K562 (cell line): ENCODE results near the gene SMAD7. TPM values are rescaled to one million over a fixed set of nuclear protein-coding genes. Genes with fewer than 3 reads are reported as not detected.

Experiments used
- ADNP ChIP-seq: fragments of 200-800 bp; sonication (Bioruptor generic); IDR thresholded peaks from 2 replicates; pipeline ENCODE4 v1.6.1; 2016; ENCODE audit warnings: missing genetic modification characterization, missing compliant biosample characterization
- ARID1B ChIP-seq: fragments of 450-650 bp; IDR thresholded peaks from 2 replicates; pipeline ENCODE4 v1.6.1; 2016; ENCODE audit warnings: antibody characterized with exemption, mild to moderate bottlenecking, inconsistent platforms
- CREBBP ChIP-seq: IDR thresholded peaks from one replicate; pipeline ENCODE4 v1.6.1; 2012; ENCODE audit warnings: low read depth, mild to moderate bottlenecking, control low read depth, inconsistent platforms, low read length
- FOSL1 ChIP-seq: fragments of 200-800 bp; sonication (Bioruptor generic); conservative IDR thresholded peaks from 2 replicates; pipeline ENCODE4 v1.6.1; 2016; ENCODE audit warnings: missing genetic modification characterization, missing compliant biosample characterization
- FOXA1 ChIP-seq: fragments of 450-650 bp; IDR thresholded peaks from 2 replicates; pipeline ENCODE4 v1.6.1; 2016; ENCODE audit warnings: mild to moderate bottlenecking, borderline replicate concordance
- HNRNPLL ChIP-seq: fragments of 200-400 bp; formaldehyde crosslinking; IDR thresholded peaks from 2 replicates; pipeline ENCODE4 v1.6.1; 2017; ENCODE audit warnings: low read length, low read depth, mild to moderate bottlenecking; ENCODE audit not compliant: poor library complexity, severe bottlenecking
- IRF2 ChIP-seq: sonication (generic); formaldehyde crosslinking; IDR thresholded peaks from 2 replicates; pipeline ENCODE4 v1.8.1; 2022; ENCODE audit warnings: mild to moderate bottlenecking, missing genetic modification reagents
- JUND ChIP-seq, 2 experiments: IDR thresholded peaks; 2 replicates in 1 of 2; 3 replicates in 1 of 2; pipeline ENCODE4 v1.6.1; 2011; ENCODE audit warnings: borderline replicate concordance in 2 of 2, low read depth in 2 of 2, low read length in 2 of 2, improper control_type of control experiment in 1 of 2, missing biosample characterization in 1 of 2, missing genetic modification characterization in 1 of 2, missing genetic modification reagents in 1 of 2
- MAFF ChIP-seq: IDR thresholded peaks from 2 replicates; pipeline ENCODE4 v1.6.1; 2012; ENCODE audit warnings: low read length, improper control_type of control experiment
- MTA1 ChIP-seq: fragments of 450-650 bp; IDR thresholded peaks from 2 replicates; pipeline ENCODE4 v1.6.1; 2017; ENCODE audit warnings: borderline replicate concordance
- PML ChIP-seq: IDR thresholded peaks from 2 replicates; pipeline ENCODE4 v1.6.1; 2012; ENCODE audit warnings: low read length, inconsistent platforms
- RBM17 ChIP-seq: fragments of 200-400 bp; formaldehyde crosslinking; IDR thresholded peaks from 2 replicates; pipeline ENCODE4 v1.6.1; 2017; ENCODE audit warnings: low read depth, mild to moderate bottlenecking, low read length, borderline replicate concordance
- XRCC4 ChIP-seq: IDR thresholded peaks from one replicate; pipeline ENCODE4 v1.6.1; 2011; ENCODE audit not compliant: insufficient read depth, insufficient read length; ENCODE audit errors: extremely low read depth
- ZNF324 ChIP-seq: fragments of 250-450 bp; sonication (Bioruptor Pico); IDR thresholded peaks from 2 replicates; pipeline ENCODE4 v1.4.0; 2020; ENCODE audit warnings: mild to moderate bottlenecking
- ZNF354B ChIP-seq: fragments of 250-450 bp; sonication (Bioruptor Pico); IDR thresholded peaks from 2 replicates; pipeline ENCODE4 v1.4.0; 2020
- polyA plus RNA-seq, 8 experiments: library from polyadenylated mRNA; depleted of rRNA in 4 of 8; stranded (reverse) in 5 of 8; unstranded in 3 of 8; fragments of >200 nt; fragmentation: Nextera tagmentation in 2 of 8; fragmentation: Illumina TruSeq in 1 of 8; extraction: Ambion mirVana in 2 of 8; extraction: Trizol in 1 of 8; gene quantifications; 2 replicates each; pipeline versions ENCODE4 v1.2.1 to v1.2.3, GENCODE V29; 2011 to 2014; ENCODE audit warnings: inconsistent platforms in 1 of 8, missing spikeins in 1 of 8
- total RNA-seq, 7 experiments: library from RNA; depleted of rRNA in 6 of 7; stranded (reverse); fragments of >200 nt in 6 of 7; fragmentation: Illumina TruSeq in 2 of 7; extraction: Trizol in 2 of 7; gene quantifications; 2 replicates each; pipeline versions ENCODE4 v1.2.1 to v1.2.3, GENCODE V29; 2011 to 2021; ENCODE audit warnings: low replicate concordance in 1 of 7
- TF ChIP-seq, protein P1 (sequence below), 2 experiments: fragments of 200-800 bp in 1 of 2; sonication (Bioruptor generic) in 1 of 2; sonication (generic) in 1 of 2; formaldehyde crosslinking in 1 of 2; IDR thresholded peaks in 1 of 2; conservative IDR thresholded peaks in 1 of 2; 2 replicates each; pipeline versions ENCODE4 v1.5.0 to v1.6.1; 2016 to 2020; ENCODE audit warnings: missing compliant biosample characterization in 1 of 2, missing genetic modification characterization in 1 of 2, missing genetic modification reagents in 1 of 2
- TF ChIP-seq, protein P2 (sequence below): fragments of 250-450 bp; sonication (Bioruptor Pico); IDR thresholded peaks from 2 replicates; pipeline ENCODE4 v1.8.0; 2022; ENCODE audit warnings: moderate library complexity, mild to moderate bottlenecking, inconsistent platforms

SMAD7 gene
- total and polyA plus RNA-seq, 9 of the 15 experiments (the other 6 are each of a cell fraction or from before 2014, with no cell fraction given): 0.13 to 3.0 (median 1.6) TPM

DNA sequence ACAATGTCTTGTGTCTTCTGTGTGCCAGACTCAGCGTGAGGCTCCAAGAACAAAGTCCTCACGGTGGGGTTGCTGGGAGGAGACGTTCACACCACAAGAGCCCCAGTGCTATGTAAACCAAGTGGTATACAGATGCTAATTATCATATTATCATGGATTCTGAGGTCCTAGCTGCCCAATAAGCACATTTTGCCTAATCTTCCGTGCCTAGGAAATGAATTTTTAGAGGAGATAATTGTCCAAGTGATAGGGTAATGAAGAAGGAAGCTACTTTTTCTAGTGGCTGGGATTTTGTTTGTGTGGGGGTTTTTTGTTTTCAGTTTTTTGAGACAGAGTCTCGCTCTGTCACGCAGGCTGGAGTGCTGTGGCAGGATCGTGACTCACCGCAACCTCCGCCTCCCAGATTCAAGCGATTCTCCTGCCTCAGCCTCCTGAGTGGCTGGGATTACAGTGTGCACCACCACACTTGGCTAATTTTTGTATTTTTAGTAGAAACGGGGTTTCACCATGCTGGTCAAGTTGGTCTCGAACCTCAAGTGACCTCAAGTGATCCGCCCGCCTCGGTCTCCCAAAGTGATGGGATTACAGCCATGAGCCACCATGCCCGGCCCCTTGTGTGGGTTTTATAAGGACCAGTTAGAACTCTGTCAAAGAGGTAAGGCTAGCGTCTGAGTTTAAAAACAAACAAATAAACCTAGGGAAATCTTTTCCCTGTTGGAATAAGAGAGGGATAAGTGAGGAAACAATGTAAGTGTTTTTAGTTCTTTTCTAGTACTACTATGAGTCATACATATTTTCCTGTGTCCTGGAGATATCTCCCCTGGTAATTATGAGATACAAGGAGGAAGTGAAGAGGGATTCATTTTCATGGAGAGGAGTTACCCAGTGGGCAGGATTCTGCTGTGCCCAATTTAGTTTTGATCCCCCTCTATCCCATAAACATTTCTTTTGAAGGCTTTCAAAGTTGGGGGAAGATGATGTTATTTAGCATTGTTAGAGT is 9.5 kb upstream of the SMAD7 start (continued):
- TF ChIP-seq ARID1B (peak; percentile 34; the same call in 1 of the 2 replicates), PML (no peak), MAFF (no peak), ZNF354B (CRISPR knock-in tag) (no peak), FOXA1 (no peak), ZNF324 (CRISPR knock-in tag) (no peak), JUND (IDR thresholded peaks at IDR 0.05; ENCODE audit: borderline replicate concordance, low read depth, low read length) (peak; percentile 47), JUND (tag; IDR thresholded peaks at IDR 0.05; ENCODE audit: borderline replicate concordance, low read depth, low read length) (peak; percentile 33; the same call in 2 of the 3 replicates), FOSL1 (tag) (peak; percentile 86), ADNP (0 out of 2 replicates have a peak, but pooled peaks have one; percentile 12), CREBBP (no peak), IRF2 (no peak), MTA1 (0 out of 2 replicates have a peak, but pooled peaks have one; percentile 13), RBM17 (no peak), HNRNPLL (no peak), XRCC4 (no peak)
- TF ChIP-seq, protein P1, sequence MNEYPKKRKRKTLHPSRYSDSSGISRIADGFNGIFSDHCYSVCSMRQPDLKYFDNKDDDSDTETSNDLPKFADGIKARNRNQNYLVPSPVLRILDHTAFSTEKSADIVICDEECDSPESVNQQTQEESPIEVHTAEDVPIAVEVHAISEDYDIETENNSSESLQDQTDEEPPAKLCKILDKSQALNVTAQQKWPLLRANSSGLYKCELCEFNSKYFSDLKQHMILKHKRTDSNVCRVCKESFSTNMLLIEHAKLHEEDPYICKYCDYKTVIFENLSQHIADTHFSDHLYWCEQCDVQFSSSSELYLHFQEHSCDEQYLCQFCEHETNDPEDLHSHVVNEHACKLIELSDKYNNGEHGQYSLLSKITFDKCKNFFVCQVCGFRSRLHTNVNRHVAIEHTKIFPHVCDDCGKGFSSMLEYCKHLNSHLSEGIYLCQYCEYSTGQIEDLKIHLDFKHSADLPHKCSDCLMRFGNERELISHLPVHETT (CRISPR knock-in tag; conservative IDR thresholded peaks at IDR 0.05 in 1 of 2, IDR thresholded peaks at IDR 0.05 in 1 of 2): no peak
- TF ChIP-seq, protein P2, sequence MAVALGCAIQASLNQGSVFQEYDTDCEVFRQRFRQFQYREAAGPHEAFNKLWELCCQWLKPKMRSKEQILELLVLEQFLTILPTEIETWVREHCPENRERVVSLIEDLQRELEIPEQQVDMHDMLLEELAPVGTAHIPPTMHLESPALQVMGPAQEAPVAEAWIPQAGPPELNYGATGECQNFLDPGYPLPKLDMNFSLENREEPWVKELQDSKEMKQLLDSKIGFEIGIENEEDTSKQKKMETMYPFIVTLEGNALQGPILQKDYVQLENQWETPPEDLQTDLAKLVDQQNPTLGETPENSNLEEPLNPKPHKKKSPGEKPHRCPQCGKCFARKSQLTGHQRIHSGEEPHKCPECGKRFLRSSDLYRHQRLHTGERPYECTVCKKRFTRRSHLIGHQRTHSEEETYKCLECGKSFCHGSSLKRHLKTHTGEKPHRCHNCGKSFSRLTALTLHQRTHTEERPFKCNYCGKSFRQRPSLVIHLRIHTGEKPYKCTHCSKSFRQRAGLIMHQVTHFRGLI (CRISPR knock-in tag): no peak
